SU-DHL-6 (cell line): ENCODE measurements around the gene MALRD1.

ENCODE experiments used
- H2AFZ ChIP-seq: fragments of 200-600 bp; sonication (generic); 2 replicates; pipeline ENCODE4 v1.6.1; 2014; ENCODE audit warnings: low read depth, mild to moderate bottlenecking, moderate library complexity, mixed read lengths, antibody characterized with exemption, low read length; ENCODE audit not compliant: severe bottlenecking
- H3F3A ChIP-seq: fragments of 200-600 bp; shearing (Covaris generic); 2 replicates; pipeline ENCODE4 v1.6.0; 2016; ENCODE audit warnings: antibody characterized with exemption, mild to moderate bottlenecking; ENCODE audit not compliant: insufficient read depth
- H3K27ac ChIP-seq: fragments of 200-600 bp; sonication (generic); 2 replicates; pipeline ENCODE4 v1.5.1; 2016; ENCODE audit warnings: low read depth, mild to moderate bottlenecking, low read length, moderate library complexity, mixed read lengths
- H3K27me3 ChIP-seq: fragments of 200-600 bp; sonication (generic), shearing (Covaris generic); 2 replicates; pipeline ENCODE4 v1.6.0; 2014; ENCODE audit warnings: mild to moderate bottlenecking, low read length
- H3K36me3 ChIP-seq: fragments of 200-600 bp; sonication (generic); 2 replicates; pipeline ENCODE4 v1.6.1; 2014; ENCODE audit warnings: mild to moderate bottlenecking, low read length, mixed read lengths
- H3K4me2 ChIP-seq: fragments of 300-600, 200-600 bp; shearing (Covaris generic), sonication (generic); 2 replicates; pipeline ENCODE4 v1.6.0; 2014; ENCODE audit warnings: low read length, low read depth, mild to moderate bottlenecking; ENCODE audit not compliant: poor library complexity, severe bottlenecking
- H3K4me3 ChIP-seq: fragments of 200-600 bp; sonication (generic); 2 replicates; pipeline ENCODE4 v1.5.1; 2014; ENCODE audit warnings: antibody characterized with exemption, low read length, mild to moderate bottlenecking, mixed read lengths; ENCODE audit not compliant: insufficient read depth, poor library complexity, severe bottlenecking
- H3K79me2 ChIP-seq: fragments of 200-600 bp; sonication (generic); 2 replicates; pipeline ENCODE4 v1.6.1; 2014; ENCODE audit warnings: mild to moderate bottlenecking, low read length, moderate library complexity; ENCODE audit not compliant: insufficient read depth
- H3K9ac ChIP-seq: fragments of 200-600 bp; sonication (generic); 2 replicates; pipeline ENCODE4 v1.7.0; 2014; ENCODE audit warnings: mild to moderate bottlenecking, low read length
- H3K9me2 ChIP-seq: fragments of 200-600 bp; sonication (generic); replicated peaks from 2 replicates; pipeline ENCODE4 v1.6.1; 2014; ENCODE audit warnings: low read length; ENCODE audit not compliant: insufficient read depth
- H3K9me3 ChIP-seq: fragments of 200-600 bp; sonication (generic); 2 replicates; pipeline ENCODE4 v1.6.1; 2014; ENCODE audit warnings: low read length, mixed read lengths; ENCODE audit not compliant: insufficient read depth
- H4K20me1 ChIP-seq: fragments of 200-600 bp; sonication (generic); 2 replicates; pipeline ENCODE4 v1.6.1; 2014; ENCODE audit warnings: low read depth, mild to moderate bottlenecking, antibody characterized with exemption, low read length, moderate library complexity, mixed read lengths
- EZH2phosphoT487 ChIP-seq: fragments of 200-600 bp; sonication (generic), shearing (Covaris generic); conservative IDR thresholded peaks from 2 replicates; pipeline ENCODE4 v1.6.1; 2018; ENCODE audit warnings: mild to moderate bottlenecking, antibody characterized with exemption, low read length, moderate library complexity, mixed read lengths
- TF ChIP-seq, protein P1 (sequence below): fragments of 200-600 bp; sonication (generic); IDR thresholded peaks from one replicate; pipeline ENCODE4 v1.5.1; 2017; ENCODE audit warnings: antibody characterized with exemption, mild to moderate bottlenecking, low read length, moderate library complexity; ENCODE audit not compliant: insufficient read depth, poor library complexity, severe bottlenecking

The MALRD1 gene

DNA sequence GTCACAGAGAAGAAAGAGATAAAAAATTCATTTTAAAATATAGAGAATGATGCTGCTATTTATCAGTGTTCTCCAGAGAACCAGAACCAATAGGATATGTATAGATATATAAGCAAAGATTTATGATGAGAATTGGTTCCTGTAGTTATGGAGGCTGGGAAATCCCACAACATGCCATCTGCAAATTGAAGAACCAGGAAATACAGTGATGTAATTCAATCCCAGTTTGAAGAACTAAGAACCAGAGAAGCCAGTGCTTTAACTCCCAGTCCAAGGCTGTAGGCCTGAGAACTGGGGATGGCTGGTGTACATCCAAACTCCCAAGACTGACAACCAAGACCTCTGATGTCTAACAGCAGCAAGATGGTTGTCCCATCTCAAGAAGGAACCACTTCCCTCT lies 574.7 kb downstream of the MALRD1 start:
- H2AFZ ChIP-seq, result no peak overlapping the region
- no peaks in the 10 kb centered on the region for H3F3A ChIP-seq
- no peaks in the 10 kb centered on the region for H4K20me1 ChIP-seq
- no peaks in the 10 kb centered on the region for H3K9me3 ChIP-seq
- no peak overlapping the region for H3K27ac ChIP-seq
- no peaks in the 10 kb centered on the region for H3K27me3 ChIP-seq
- no peak overlapping the region for H3K4me2 ChIP-seq
- H3K9me2 ChIP-seq, result no peaks in the 10 kb centered on the region
- no peak overlapping the region for H3K4me3 ChIP-seq
- no peaks in the 10 kb centered on the region for H3K79me2 ChIP-seq
- no peaks in the 10 kb centered on the region for H3K36me3 ChIP-seq
- TF ChIP-seq, protein P1, sequence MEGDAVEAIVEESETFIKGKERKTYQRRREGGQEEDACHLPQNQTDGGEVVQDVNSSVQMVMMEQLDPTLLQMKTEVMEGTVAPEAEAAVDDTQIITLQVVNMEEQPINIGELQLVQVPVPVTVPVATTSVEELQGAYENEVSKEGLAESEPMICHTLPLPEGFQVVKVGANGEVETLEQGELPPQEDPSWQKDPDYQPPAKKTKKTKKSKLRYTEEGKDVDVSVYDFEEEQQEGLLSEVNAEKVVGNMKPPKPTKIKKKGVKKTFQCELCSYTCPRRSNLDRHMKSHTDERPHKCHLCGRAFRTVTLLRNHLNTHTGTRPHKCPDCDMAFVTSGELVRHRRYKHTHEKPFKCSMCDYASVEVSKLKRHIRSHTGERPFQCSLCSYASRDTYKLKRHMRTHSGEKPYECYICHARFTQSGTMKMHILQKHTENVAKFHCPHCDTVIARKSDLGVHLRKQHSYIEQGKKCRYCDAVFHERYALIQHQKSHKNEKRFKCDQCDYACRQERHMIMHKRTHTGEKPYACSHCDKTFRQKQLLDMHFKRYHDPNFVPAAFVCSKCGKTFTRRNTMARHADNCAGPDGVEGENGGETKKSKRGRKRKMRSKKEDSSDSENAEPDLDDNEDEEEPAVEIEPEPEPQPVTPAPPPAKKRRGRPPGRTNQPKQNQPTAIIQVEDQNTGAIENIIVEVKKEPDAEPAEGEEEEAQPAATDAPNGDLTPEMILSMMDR, result no peak
- TF ChIP-seq EZH2phosphoT487, result no peak
- H3K9ac ChIP-seq, result no peak overlapping the region

DNA sequence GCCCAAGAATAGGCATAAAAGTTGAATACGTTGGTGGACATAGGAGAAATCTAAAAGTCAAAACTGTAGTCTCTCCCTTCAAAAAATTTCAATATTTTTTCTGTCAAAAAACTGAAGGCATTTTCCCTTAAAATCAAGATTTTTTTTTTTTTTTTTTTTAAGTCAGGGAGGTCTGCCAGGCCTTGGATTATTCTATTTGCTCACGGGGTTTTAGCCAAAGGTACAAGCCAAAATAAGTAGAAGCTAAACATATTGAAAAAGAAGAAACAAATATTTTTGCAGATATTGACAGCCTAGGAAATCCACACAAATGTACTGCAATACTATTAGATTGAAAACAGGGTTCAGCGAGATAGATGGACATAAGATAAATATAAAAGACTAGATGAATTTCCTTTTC lies 577.6 kb downstream of the MALRD1 start:
- Histone ChIP-seq H3K9me2 (no peaks in the 10 kb centered on the region), H3K9me3 (no peaks in the 10 kb centered on the region), H3K9ac (no peak overlapping the region), H3K36me3 (no peaks in the 10 kb centered on the region), H3K4me2 (no peak overlapping the region), H3K27ac (no peak overlapping the region), H3K79me2 (no peaks in the 10 kb centered on the region), H2AFZ (no peak overlapping the region), H3K4me3 (no peak overlapping the region), H3K27me3 (no peaks in the 10 kb centered on the region), H3F3A (no peaks in the 10 kb centered on the region), H4K20me1 (no peaks in the 10 kb centered on the region)
- no peak for TF ChIP-seq EZH2phosphoT487
- TF ChIP-seq, protein P1, result no peak

DNA sequence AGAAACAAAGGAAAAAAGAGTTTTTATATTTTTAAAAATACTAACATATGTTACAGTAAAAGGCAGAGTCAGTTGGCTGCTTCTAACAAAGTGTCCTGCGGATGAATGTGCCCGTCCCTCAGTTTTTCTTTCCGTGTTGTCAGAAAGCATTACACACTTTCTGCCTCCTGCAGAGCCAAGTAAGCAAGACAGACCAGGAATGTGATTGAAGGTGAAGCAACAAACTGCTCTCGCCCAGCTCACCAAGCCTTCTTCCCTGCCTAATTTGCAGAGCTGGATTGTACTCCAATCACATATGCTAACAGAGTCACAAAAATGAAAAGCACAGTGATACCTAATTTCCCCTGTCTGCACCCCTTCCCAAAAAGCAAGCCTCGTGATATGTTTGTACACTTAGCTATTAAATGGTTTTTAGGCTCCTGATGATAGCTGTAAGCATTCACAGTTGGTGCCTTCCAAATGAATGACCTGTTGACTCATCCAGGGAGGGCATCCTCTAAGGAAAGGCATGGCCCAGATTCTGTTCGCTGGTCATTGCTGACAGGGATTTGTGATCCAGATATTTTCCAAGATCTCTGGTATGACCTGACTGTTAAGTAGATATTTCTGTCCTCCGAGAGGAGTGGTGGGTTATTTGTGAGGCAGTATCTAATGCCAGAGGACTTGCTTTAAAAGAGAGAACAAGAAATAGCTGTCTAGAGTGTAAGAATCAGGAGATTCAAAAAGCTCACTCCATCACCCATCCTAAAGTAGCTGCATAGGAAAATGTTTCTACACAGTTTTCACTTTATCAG lies 580.4 kb downstream of the MALRD1 start:
- H2AFZ ChIP-seq, result no peak overlapping the region
- TF ChIP-seq, protein P1, result no peak
- TF ChIP-seq EZH2phosphoT487, result no peak

More for the DNA sequence above, 580.4 kb downstream of the MALRD1 start:
- no peak overlapping the region for H3K4me3 ChIP-seq
- no peaks in the 10 kb centered on the region for H3K9me3 ChIP-seq
- H3K27me3 ChIP-seq, result no peaks in the 10 kb centered on the region
- no peak overlapping the region for H3K4me2 ChIP-seq
- H3K9ac ChIP-seq, result no peak overlapping the region
- no peaks in the 10 kb centered on the region for H4K20me1 ChIP-seq
- no peaks in the 10 kb centered on the region for H3K79me2 ChIP-seq
- no peak overlapping the region for H3K27ac ChIP-seq
- no peaks in the 10 kb centered on the region for H3K9me2 ChIP-seq
- H3K36me3 ChIP-seq, result no peaks in the 10 kb centered on the region
- H3F3A ChIP-seq, result no peaks in the 10 kb centered on the region
